GM18517 (cell line): ENCODE measurements around the gene NKX2-4.
"Not testable (repeated sequence)": the region's sequence is repeated elsewhere in the genome, so short reads cannot be mapped to it uniquely, and the experiment has no call there.

ENCODE experiments used
- ATAC-seq: cut with Tn5 transposase; IDR thresholded peaks from one replicate; pipeline ENCODE4 v1.9.1; 2021; ENCODE audit warnings: mild to moderate bottlenecking, moderate library complexity; ENCODE audit not compliant: unreplicated experiment

NKX2-4 gene

DNA sequence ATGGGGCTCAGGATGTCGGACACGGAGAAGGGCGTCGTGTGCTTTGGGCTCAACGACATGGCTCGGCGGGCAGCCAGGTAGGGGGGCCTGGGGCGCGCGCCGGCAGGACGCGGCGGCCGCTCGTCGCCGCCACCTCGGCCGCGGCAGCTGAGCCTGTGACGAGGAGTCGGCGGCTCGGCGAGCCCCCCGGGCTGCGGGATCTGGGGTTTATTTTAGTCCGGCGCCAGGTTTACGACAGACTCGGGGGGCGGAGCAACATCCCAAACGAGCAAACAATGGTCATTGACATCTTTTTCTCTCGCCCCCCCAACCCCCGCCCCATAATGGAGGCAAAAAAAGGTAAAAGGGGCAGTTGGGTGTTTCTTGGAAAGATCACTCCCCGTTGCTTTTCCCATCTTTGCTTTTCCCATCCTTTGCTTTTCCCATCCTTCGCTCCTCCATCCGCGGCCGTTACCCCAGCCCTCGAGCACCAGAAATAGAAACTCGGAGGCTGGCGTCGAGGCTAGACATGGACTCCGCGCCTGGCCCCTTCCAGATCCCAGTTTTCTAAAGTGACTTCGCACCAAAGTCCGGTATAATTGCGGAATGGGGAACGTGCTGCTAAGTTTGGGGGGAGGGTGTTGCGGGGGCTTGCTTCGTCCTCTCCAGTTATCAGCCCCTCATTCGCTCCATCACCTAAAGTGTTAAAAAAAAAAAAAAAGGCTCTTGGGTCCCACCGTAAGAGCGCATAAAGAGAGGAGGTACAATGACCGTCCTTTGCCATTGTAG lies at the start of gene NKX2-4:
Gene NKX2-4 (minus strand): TSS at position 186 of the 768 bp plus-strand sequence. CDS start 127 bp downstream, at position 59.
- no peak for ATAC-seq

DNA sequence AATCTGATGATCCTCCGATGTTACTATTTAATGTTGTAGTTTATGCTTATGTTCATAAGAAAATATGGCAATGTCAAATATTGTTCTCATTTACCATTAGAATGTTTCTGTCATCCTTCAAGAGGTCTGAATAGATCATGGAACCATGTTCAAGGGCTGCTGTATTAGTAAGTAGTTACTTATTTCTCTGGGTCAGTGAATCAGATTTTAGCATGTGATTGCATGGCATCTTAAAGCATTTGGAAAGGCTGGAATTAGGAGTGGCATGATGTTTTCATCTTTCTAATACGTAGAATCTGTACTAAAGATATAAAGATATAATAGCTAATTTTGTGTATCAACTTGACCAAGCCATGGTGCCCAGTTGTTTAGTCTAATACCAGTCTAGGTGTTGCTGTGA lies 40.5 kb upstream of the NKX2-4 start:
- no peak for ATAC-seq

DNA sequence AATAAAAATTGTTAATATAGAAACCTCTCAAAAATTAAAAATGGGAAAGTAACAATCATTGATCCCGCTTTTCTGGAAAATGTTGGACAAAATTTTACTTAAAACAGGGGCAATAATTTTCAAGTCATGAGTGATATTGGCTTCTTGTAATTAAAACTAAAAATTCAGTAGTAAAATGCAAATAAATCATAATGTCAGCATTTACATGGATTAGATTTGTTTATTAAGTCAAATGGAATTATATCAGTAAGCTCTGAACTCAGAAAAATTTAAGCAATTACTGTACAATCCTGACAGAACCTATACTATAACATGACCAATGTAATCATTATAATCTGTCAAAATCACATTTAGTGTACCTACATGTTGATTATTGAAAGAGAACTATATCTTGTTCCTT lies 39.9 kb upstream of the NKX2-4 start:
- ATAC-seq: no peak

DNA sequence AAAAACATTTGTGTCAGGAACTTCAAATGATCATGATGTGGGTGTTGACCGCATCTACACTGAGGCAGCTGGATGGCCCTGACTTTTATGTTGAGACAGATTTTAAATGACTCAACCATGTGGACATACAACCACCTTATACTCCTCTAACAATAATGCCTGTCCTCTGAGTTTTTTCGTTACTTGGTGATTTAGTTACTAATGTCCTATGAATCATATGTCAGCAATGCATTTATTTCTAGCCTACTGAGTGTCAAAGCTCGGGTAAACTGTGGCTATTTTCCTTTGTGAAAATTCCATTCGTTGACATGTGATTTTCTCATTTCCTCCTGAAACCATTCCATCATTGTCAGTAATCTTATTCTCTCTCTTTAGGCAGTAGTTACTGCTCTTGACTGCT lies 38.9 kb upstream of the NKX2-4 start:
- ATAC-seq: no peak

DNA sequence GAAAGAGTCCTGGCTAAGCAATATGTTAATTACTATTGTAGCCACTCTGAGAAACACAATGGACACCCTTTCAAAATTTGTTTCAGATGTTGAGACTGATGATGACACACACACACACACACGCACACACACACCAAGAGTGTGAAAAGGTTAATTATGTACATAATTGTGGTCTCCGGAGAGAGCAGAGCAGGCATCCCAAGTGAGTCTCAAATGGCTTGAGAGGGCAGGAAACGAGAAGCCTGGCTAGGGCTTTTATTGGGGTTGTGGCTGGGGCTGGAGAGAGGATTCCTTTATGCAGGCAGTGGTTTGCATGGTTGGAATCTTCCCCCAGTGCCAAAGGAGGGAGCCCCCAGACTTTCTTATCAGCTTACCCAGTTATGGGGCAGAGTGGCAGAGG lies 38.2 kb upstream of the NKX2-4 start:
- ATAC-seq: no peak

DNA sequence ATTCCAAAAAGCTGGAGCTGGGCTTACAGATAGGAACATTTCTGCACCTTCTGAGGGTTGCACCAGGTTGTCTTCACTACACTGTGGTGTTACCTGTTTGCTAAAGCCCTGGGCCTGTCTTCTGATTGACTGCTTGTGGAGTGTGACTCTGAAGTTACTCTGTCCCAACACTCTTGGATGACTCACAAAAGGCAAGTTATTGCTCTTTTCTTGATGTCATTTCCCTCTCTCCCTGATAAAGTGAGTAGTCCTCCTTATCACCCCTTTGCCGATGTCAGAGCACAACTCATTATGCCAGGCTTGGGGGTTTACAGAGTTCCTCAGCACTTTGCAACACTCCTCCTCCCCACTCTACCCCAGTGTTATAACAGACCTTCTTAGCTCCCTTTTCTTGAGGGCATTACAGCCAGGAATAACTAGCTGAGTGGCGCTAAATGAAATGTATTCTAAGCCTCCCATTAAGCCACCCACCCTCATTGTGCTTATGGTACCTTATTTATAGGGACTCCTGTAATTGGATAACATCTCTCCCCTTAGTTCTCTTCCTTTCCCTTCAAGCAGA lies 36.1 kb upstream of the NKX2-4 start:
- ATAC-seq: no peak

DNA sequence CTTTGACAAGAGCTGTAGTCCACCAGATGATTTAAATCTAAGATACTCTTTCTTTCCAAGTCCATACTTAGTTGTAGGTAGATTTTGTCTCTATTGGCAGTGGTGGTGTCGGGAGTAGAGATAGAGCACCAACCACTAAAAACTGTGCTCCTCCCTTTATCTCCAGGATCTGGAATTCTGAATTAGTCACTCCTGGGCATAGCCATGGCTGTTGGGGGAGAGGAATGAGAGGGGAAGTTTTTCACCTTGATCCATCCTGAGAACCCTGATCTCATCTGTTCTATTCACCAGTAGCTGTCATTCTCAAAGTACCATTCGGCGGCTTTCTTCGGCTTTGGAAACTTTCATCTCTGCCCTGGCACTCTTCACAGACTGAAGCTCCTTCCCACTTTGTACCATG lies 35.6 kb upstream of the NKX2-4 start:
- no peak for ATAC-seq

DNA sequence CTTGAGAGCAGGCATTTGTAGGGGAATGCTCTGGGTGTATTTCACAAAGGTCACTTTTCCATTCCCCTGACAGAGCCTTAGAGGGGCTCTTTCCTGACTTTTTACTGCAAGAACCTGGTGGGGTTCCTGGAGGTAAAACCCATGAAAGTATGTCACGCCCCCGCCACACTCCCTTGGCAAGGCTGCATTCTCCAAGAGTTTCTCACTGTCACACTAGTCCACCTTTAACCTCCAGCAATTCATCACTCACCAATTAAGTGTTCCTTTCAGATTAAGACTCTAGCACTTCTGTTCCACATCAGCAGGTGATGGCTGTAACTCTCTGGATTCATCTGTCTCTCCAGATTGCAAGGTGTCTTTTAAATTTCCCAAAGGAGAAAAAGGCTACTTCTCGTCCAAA lies 32.7 kb upstream of the NKX2-4 start:
- ATAC-seq: no peak

DNA sequence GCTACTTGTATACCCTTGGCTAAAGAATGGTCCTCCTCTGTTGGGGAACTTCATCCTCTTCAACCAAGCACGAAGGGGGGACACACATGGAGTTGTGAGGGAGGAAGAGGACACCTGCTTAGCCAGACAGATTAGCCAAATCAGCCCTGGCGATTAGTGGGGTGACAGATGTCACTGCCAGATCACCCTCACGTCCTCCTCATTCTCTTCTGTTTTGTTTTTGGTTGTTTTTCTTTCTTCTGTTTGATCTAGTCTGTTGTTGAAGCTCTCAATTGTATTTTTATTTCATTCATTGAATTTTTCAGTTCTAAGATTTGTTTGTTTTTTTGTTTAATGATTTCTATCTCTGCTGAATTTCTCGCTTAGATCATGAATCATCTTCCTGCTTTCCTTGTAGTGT lies 27.5 kb upstream of the NKX2-4 start:
- ATAC-seq: no peak

DNA sequence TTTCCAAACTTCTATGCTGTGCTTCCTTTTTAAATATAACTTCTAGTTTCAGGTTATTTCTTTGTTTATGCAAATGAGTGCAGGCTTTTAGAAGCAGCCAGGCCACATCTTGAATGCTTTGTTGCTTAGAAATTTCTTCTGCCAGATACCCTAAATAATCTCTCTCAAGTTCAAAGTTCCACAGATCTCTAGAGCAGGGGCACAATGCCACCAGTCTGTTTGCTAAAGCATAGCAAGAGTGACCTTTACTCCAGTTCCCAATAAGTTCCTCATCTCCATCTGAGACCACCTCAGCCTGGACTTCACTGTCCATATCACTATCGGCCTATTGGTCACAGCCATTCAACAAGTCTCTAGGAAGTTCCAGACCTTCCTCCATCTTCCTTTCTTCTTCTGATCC lies 26.4 kb upstream of the NKX2-4 start:
- ATAC-seq: not testable (repeated sequence)

DNA sequence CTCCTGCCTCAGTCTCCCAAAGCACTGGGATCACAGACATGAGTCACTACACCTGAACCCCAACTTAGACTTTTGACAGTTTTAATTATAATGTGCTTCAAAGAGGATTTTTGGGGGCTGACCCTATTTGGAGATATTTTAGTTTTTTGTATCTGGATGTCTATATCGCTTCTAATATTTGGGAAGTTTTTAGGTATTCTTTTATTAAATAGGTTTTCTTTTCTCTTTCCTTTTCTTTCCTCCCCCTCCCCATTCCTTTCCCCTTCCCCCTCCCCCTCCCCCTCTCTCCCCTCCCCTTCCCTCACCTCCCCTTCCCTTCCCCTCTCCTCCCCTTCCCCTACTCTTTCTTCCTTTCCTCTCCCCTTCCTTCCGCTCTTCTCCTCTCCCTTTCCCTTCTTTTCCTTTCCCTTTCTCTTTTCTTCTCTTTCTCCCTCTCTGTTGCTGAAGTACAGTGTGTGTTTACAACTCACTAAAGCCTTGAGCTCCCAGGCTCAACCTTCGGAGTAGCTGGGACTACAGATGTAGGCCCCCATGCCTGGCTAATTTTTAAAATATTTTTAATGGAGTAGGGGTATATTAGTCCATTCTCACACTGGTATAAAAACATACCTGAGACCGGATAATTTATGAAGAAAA lies 24.4 kb upstream of the NKX2-4 start:
- no peak for ATAC-seq

DNA sequence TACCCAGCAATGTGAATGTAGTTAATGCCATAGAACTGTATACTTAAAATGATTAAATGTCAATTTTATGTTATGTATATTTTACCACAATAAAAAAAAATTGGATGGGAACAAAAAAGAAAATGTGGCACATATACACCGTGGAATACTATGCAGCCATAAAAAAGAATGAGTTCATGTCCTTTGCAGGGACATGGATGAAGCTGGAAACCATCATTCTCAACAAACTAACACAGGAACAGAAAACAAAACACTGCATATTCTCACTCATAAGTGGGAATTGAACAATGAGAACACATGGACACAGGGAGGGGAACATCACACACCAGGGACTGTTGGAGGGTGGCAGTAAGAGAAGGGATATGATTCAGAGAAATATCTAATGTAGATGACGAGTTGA lies 21.8 kb upstream of the NKX2-4 start:
- ATAC-seq: not testable (repeated sequence)

DNA sequence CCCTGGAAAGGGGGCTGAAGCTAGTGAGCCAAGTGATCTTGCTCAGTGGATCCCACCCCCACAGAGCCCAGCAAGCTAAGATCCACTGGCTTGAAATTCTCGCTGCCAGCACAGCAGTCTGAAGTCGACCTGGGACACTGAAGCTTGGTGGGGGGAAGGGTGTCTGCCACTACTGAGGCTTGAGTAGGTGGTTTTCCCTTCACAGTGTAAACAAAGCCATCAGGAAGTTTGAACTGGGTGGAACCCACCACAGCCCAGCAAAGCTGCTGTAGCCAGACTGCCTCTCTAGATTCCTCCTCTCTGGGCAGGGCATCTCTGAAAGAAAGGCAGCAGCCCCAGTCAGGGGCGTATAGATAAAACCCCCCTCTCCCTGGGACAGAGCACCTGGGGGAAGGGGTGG lies 16.7 kb upstream of the NKX2-4 start:
- not testable (repeated sequence) for ATAC-seq

DNA sequence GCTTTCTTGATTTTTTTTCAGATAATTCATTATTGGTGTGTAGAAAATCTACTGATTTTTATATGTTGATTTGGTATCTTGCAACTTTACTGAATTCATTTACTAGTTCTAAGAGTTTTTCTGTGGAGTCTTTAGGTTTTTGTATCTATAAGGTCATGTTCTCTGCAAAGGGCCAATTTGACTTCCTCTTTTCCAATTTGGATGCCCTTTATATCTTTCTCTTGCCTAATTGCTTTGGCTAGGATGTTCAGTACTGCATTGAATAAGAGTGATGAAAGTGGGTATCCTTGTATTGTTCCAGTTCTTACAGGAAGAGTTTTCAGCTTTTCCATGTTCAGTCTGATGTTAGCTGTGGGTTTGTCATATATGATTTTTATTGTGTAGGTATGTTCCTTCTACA lies 14.4 kb upstream of the NKX2-4 start:
- no peak for ATAC-seq

DNA sequence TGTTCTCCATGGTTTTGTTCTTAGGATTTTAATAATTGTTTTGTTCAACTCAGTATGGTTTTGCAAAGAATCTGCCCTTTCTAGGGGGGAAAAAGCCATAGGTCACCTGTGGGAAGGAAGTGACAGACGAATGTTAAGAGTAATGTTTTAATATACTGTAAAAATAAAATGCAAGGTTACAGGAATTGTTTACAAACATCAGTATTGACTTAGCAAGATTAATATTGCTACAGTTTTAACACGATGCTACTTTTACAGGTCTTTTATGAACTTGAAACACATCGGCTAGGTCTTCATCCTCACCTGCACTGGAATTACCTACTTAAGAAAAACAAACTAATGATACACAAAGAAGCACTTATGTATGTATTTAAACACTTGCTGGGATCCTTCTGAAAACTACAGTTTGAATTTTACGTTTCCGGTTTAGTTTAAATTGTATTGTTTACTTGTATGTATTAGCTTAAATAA lies 1.7 kb upstream of the NKX2-4 start:
- ATAC-seq: no peak

DNA sequence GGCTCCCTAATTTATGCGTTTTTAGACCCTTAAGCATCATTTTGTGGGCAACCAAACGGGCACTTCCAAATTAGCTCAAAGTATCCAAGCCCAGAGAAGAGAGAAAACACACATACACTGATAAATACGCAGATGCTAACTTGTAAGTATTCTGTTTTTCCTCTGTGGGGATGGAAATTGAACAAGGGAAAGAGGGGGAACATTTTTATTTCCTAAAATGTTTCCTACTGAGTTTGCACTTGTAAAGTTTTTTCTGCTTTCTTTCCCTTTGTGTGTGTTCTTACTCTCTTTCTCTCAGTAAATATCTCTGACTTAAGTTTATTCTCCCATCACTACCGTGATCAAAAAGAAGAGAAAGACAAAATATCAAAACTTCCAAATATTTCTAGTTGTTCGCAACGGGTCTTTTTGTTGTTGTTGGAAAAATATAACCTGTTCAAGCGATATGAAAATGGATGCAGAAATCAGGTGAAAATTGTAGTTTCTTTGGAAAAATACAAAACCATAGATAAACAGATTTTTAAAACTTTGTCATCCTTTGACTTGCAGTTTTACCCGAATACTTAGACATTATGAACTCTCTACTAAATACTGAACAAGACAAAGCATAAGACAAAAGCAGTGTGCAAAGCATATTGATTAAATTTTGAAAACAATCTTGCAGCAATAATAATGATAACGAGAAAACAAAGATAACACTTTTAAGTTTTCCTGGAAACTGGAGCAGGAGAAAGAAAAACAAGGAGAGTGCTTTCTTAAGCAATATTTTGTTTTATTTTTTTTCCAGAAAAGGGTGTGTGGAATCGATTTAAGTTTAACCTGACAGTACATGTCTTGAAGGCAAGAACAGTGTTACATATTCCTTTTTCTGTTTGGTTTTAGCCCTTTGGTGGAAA lies 1.0 kb upstream of the NKX2-4 start:
- no peak for ATAC-seq

DNA sequence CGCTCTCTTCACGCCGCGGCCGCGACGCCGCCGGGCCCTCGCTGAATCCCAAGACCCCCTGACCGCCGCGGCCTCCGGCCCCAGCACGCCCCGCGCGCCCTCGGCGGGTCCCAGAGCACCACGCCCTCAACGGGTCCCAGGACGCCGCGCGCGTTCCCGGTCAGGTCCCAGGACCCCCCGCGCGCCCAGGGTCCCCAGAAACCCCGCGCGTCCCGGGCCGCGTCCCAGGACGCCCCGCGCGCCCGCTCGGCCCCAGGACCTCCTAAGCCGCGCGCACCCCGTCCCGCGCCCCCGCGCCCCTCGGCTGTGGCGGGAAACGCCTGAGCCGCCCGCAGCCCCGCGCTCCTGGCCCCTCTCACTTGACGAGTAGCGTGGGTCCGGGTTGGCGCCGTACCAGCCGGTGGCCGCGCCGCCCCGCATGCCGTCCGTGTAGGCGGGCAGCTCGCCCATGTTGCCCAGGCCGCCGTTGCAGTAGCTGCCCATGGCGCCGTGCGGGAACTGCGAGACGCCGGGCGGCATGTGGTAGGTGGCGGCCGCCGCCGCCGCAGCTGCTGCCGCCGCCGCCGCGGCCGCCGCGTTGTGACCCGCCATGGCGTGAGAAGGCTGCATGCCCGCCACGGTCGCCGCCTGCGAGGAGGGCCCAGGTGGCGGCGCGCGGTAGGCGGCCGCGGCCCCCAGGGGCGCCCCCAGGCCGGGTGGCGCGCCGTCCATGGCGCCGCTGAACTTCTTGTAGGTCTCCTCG lies 556 bp downstream of the NKX2-4 start:
- ATAC-seq: no peak

DNA sequence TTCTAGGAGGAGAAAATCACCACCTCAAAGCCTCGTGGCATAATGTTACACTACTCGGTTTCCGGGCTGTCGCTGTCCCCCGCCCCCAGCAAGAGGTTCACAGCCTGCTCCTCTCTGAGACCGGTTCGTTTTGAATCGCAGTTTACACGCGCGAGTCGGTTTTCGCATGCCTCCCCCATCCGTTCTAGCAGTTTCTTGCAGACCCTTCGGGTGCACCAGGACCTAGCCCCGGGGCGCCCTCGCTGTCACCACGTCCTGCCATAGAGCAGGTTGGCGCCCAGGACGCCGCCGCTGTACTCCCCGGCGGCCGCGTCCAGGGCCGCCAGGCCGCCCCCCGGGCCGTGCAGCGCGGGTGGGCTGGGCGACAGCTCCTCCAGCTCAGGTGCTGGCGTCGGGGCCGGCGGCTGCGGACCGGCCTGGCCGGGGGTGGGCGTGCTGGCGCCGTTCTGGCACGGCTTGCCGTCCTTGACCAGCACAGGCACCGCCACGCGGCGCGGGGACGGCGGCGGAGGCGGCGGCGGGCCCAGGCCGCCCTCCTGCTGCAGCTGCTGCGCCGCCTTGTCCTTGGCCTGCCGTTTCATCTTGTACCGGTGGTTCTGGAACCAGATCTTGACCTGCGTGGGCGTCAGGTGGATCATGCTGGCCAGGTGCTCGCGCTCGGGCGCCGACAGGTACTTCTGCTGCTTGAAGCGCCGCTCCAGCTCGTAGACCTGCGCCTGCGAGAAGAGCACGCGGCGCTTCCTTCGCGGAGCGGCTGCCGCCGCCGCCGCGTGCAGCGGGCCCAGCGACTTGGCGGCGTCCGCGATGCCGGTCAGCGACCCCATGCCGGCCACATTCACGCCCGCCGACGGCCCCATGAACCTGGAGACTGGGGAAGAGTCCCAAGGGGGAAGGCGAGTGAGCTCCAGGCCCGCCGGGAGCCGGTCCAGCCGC lies 1.4 kb downstream of the NKX2-4 start:
- no peak for ATAC-seq

DNA sequence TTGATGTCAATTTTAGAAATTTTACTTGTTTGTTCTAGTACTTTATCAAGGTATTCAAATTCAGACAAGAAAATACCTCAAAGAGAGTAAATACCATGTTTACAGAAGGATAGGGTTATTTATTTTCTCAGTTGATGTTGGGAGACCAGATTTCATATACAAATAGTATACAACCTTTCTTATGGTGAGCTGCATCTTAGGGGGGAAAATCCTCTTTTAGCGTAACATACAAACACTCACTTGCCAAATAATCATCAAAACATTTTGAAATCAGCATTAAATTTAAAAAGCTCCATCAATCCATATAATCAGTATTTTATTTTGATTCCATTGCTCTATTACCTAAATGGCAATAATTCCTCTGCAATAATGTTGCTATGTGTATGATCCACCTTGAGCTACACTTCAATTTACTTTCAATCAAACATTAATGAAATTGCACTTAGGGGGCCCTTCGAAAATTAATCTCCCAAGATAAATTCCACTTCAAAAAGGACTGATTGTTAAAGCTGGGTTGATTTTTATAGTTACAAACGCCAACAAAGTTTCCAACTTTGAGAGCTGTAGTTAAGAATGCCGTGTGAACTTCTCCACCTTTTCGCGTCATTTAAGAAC lies 2.2 kb downstream of the NKX2-4 start:
- ATAC-seq: no peak
